GM12891 (cell line): Measurements from ENCODE around the gene COL15A1.

Experiments used
- DNase-seq: peaks from one replicate; pipeline ENCODE4 v3.0.0; 2011; ENCODE audit warnings: low spot score; ENCODE audit not compliant: insufficient read length
- FAIRE-seq: peaks from 2 replicates; lab custom pipeline; 2011; peaks lifted over from hg19 to GRCh38; lab: Jason Lieb, UNC
- PAX5 ChIP-seq: IDR thresholded peaks from 2 replicates; pipeline ENCODE4 v1.6.1; 2011; ENCODE audit warnings: low read length, moderate library complexity, mild to moderate bottlenecking; ENCODE audit not compliant: insufficient read depth, severe bottlenecking
- POLR2A ChIP-seq: IDR thresholded peaks from 2 replicates; pipeline ENCODE4 v1.6.1; 2011; ENCODE audit warnings: low read depth, low read length, control low read depth
- POLR2AphosphoS5 ChIP-seq: IDR thresholded peaks from 2 replicates; pipeline ENCODE4 v1.6.1; 2011; ENCODE audit warnings: low read depth, low read length, control low read depth
- POU2F2 ChIP-seq: IDR thresholded peaks from 2 replicates; pipeline ENCODE4 v1.6.1; 2011; ENCODE audit warnings: low read depth, mild to moderate bottlenecking, control low read depth, low read length, moderate library complexity
- SPI1 ChIP-seq: IDR thresholded peaks from 2 replicates; pipeline ENCODE4 v1.6.1; 2011; ENCODE audit warnings: low read depth, low read length, control low read depth
- TAF1 ChIP-seq: IDR thresholded peaks from 2 replicates; pipeline ENCODE4 v1.6.1; 2011; ENCODE audit warnings: low read depth, low read length, control low read depth

The COL15A1 gene

GRCh38 chr9:99018653-99019052 is 74.9 kb downstream of the COL15A1 start:
- TF ChIP-seq PAX5 (no peak), POLR2AphosphoS5 (no peak), TAF1 (no peak), SPI1 (no peak), POLR2A (no peak), POU2F2 (no peak)
- DNase-seq (no peak), FAIRE-seq (no peak)

GRCh38 chr9:99019510-99020331 is 76.0 kb downstream of the COL15A1 start:
- TF ChIP-seq SPI1 (no peak), POLR2A (no peak), POU2F2 (no peak), PAX5 (no peak), TAF1 (no peak)
- no peak for FAIRE-seq
- no peak for DNase-seq

GRCh38 chr9:99020786-99021436 is 77.2 kb downstream of the COL15A1 start:
- no peak for TF ChIP-seq POLR2A
- TF ChIP-seq PAX5, result no peak
- TF ChIP-seq POLR2AphosphoS5, result no peak
- no peak for TF ChIP-seq POU2F2
- TF ChIP-seq SPI1, result no peak
- no peak for TF ChIP-seq TAF1
- FAIRE-seq, result no peak
- no peak for DNase-seq

GRCh38 chr9:99021512-99021911 is 77.8 kb downstream of the COL15A1 start:
- no peak for DNase-seq
- no peak for FAIRE-seq
- no peak for TF ChIP-seq POLR2A
- no peak for TF ChIP-seq POLR2AphosphoS5
- TF ChIP-seq PAX5, result no peak
- no peak for TF ChIP-seq POU2F2
- no peak for TF ChIP-seq TAF1
- no peak for TF ChIP-seq SPI1

GRCh38 chr9:99023231-99023630 is 79.5 kb downstream of the COL15A1 start:
- FAIRE-seq, result no peak
- no peak for DNase-seq
- TF ChIP-seq TAF1 (no peak), POLR2A (no peak), POU2F2 (no peak), POLR2AphosphoS5 (no peak), SPI1 (no peak), PAX5 (no peak)

- no peak for DNase-seq
- no peak for FAIRE-seq
- TF ChIP-seq PAX5 (no peak), TAF1 (no peak), POLR2AphosphoS5 (no peak), POLR2A (no peak), POU2F2 (no peak), SPI1 (no peak)
Measured at GRCh38 chr9:99023831-99024230, 80.1 kb downstream of the COL15A1 start.

- no peak for FAIRE-seq
- TF ChIP-seq TAF1, result no peak
- no peak for TF ChIP-seq SPI1
- TF ChIP-seq POLR2AphosphoS5, result no peak
- no peak for TF ChIP-seq PAX5
- no peak for TF ChIP-seq POU2F2
- no peak for TF ChIP-seq POLR2A
- no peak for DNase-seq
Measured at GRCh38 chr9:99024959-99025358, 81.3 kb downstream of the COL15A1 start.

- DNase-seq (no peak), FAIRE-seq (no peak)
- TF ChIP-seq POU2F2 (no peak), PAX5 (no peak), TAF1 (no peak)
Measured at GRCh38 chr9:99025616-99026270, 82.0 kb downstream of the COL15A1 start.

GRCh38 chr9:99026271-99026955 is 82.7 kb downstream of the COL15A1 start:
- no peak for FAIRE-seq
- no peak for DNase-seq
- TF ChIP-seq POU2F2 (no peak), POLR2AphosphoS5 (no peak), TAF1 (no peak), SPI1 (no peak), PAX5 (no peak), POLR2A (no peak)
